ENCODE results near the gene TAMM41.
"Not testable (repeated sequence)": the region's sequence is repeated elsewhere in the genome, so short reads cannot be mapped to it uniquely, and the experiment has no call there.

TAMM41 gene, protein sequence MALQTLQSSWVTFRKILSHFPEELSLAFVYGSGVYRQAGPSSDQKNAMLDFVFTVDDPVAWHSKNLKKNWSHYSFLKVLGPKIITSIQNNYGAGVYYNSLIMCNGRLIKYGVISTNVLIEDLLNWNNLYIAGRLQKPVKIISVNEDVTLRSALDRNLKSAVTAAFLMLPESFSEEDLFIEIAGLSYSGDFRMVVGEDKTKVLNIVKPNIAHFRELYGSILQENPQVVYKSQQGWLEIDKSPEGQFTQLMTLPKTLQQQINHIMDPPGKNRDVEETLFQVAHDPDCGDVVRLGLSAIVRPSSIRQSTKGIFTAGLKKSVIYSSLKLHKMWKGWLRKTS

DNA sequence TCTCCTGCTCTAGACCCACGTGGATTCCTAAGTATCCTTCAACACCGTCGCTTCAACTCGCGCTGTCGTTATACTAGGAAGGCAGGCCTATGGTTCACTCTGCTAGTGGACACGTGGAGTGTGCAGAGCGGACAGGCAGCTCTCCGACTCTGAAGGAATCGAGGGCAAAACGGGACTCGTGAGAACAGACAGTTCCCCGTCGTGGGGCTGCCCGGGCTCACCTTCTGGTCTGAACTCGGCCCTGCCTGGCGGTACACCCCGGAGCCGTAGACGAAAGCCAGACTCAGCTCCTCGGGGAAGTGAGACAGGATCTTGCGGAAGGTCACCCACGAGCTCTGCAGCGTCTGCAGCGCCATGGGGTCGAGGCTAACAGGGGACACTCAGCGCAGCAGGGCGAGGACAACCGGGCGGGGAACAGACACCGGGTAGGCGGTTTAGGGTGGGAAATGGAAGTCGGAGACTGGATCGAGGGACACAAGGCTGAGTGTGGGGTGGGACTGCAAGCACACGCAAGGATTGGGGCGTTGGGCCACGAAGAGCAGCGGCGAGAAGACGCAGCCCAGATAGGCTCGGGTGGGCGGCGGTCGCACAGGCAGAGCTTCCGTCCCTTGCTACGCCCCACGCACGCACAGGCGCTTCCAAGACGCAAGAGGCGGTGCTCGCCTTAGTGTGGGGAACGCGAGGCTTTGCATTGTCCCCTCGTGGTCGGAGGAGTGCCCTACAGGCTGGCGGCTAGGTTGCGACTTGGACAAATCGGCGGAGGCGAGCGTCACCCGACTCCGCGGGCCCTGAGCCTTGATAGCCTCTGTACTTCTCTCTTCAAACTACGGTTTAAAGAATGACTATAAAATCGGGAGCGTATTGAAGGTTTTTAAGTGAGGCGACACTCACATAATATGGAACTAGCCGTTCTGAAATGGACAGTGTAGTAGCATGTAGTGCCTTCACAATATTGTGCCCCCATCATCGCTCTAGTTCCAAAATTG, at the start of gene TAMM41:
Gene TAMM41 (minus strand): TSS at position 605 of the 986 bp plus-strand sequence. CDS start 249 bp downstream, at position 356.
- peak; percentile 94 for DNase-seq

DNA sequence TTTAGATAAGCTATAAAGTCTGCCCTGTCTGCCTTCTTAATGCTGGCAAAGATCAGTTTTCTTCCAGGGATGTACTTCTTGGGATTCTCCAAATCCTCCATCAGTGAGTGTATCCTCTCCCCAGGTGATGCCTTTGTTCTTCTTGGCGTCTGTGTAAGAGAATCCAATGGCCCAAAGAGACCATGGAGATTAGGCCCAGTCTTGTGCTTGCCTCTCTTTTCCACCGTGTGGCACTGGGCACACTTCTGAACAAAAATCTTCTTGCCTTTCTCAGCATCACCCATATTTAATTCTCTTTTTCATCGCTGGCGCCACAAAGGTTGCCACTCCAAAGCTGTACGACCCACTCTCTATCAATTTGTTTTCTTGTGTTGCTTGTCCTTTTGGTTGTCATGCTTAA, 32.2 kb upstream of the TAMM41 start:
- DNase-seq = no peak

DNA sequence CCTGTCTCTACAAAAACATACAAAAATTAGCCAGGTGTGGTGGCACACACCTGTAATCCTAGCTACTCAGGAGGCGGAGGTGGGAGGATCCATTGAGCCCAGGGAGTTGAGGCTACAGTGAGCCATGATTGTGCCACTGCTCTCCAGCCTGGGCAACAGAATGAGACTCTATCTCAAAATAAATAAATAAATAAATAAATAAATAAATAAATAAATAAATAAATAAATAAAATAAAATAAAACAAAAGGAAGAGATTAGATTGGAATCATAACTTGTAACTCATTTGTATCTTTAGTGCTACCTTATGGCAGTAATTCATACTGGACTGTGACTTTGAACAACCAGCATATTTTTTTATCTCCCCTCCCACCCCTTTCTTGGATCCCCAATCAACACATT, 28.0 kb upstream of the TAMM41 start:
- not testable (repeated sequence) for DNase-seq

DNA sequence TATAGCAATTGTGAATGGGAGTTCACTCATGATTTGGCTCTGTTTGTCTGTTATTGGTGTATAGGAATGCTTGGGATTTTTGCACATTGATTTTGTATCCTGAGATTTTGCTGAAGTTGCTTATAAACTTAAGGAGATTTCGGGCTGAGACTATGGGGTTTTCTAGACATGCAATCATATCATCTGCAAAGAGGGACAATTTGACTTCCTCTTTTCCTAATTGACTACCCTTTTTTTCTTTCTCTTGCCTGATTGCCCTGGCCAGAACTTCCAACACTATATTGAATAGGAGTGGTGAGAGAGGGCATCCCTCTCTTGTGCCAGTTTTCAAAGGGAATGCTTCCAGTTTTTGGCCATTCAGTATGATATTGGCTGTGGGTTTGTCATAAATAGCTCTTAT, 17.1 kb upstream of the TAMM41 start:
- DNase-seq = not testable (repeated sequence)

DNA sequence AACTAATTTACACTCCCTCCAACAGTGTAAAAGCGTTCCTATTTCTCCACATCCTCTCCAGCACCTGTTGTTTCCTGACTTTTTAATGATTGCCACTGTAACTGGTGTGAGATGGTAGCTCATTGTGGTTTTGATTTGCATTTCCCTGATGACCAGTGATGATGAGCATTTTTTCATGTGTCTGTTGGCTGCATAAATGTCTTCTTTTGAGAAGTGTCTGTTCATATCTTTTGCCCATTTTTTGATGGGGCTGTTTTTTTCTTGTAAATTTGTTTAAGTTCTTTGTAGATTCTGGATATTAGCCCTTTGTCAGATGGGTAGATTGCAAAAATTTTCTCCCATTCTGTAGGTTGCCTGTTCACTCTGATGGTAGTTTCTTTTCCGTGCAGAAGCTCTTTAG, 15.9 kb upstream of the TAMM41 start:
- not testable (repeated sequence) for DNase-seq

DNA sequence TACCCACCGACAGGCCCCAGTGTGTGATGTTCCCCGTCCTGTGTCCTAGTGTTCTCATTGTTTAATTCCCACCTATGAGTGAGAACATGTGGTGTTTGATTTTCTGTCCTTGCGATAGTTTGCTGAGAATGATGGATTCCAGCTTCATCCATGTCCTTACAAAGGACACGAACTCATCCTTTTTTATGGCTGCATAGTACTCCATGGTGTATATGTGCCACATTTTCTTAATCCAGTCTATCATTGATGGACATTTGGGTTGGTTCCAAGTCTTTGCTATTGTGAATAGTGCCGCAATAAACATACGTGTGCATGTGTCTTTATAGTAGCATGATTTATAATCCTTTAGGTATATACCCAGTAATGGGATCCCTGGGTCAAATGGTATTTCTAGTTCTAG, 15.5 kb upstream of the TAMM41 start:
- DNase-seq = not testable (repeated sequence)

DNA sequence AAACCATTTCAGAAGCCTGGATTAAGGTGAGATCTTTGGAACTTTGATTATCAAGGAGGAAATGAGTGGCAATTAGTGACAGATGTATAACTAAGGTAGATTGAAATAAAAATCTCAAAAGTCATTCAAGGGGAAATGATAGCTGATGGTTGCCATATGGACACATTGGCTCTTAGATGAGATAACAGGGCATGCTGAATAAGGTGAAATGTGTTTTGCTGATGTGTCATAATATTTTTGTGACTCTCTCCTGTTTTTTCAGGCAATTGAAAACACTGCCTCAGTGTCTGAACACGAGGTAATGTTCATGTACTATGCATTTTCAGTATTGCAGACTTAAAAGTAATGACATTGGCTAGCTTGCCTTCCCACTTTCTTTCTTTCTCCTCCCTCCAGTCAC, 13.5 kb upstream of the TAMM41 start:
- not testable (repeated sequence) for DNase-seq

DNA sequence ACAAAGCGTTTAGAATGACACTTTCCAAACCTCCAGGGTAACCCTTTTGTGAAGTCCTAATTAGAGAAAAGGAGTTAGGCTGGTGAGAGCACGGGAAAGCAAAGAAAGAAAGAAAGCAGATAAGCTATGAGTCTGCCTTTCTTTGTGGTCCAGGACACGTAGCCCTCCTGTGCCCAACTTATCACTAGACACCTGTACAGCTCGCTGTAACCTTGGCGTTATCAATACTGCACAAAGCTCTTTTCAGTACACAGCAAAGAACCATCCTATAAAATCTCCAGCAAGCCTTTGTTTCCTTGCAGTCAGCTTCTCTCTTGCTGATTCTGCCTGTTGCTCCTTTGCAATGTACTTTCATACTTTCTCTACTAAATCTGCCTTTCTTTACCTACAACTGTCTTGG, 6.8 kb upstream of the TAMM41 start:
- DNase-seq = no peak

DNA sequence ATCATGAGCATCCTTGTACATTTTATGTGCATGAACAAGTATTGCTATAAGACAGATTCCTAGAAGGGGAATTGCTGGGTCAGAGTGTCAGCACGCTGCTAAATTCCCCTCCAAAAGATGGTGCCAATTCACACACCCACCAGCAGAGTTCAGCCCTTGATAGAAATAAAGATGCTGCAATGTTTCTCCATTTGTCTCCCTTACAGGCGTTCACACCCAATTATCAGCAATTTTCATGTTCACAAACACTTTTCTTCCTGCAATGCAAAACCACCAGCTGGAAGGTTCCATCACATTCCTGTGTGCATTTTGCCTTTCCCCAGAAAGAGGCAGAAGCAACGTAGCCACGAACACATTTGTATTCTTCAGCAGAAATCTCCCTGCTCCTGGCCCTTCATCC, 3.3 kb upstream of the TAMM41 start:
- no peak for DNase-seq

DNA sequence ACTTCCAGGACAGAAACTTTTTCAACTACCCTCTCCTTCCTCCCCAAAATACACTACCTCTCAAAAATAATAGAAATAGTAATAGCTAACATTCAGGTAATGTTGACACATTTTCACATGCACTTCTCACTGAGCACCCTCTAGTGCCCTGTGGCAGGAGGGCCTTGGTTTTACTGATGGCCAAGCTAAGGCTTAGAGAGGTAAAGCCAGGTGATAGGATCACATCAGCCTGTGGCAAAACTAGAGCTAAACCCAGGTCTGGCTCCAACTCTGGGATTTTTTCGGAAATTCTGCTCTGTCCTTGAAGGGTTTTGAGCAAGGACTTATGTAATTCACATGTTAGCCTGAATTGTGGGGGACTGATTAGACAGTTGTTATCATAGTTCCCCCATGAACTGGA, 922 bp upstream of the TAMM41 start:
- no peak for DNase-seq

DNA sequence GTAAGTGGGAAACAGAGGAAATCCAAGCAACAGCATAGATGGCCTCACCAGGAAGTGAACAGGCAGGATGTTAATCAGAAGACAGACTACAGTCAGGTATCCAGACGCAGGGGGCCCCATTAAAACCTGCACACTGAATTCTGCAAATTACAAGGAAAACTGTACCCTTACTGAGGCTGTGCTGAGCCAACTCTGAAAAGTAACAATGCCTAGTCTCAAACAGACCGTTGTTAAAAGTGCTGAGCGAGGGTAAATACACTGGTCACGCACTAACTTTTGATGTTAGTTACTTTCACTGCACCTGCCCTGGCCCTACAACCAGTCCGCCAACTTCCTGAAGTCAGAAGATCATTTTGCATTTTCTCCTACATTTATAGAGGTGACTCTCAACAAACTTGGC, 1.0 kb downstream of the TAMM41 start:
- DNase-seq = no peak

DNA sequence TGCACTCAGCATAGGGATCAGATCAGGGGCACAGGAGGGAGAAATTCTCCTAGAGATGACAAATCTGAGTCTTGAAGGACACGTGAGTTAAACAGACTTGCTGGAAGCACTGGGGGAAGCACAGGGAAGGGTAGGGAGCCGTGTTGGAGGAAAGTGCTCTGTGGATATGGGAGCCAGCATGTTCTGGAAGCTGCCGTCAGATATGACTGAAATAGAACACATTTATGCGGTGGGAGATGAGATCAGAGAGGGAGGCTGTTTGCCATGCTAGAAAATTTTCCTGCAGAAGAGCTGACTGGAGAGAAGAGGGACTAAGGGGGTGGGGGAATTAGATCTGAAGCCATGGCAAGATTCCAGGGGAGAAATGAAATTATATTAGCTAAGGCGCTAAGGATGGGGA, 1.8 kb downstream of the TAMM41 start:
- no peak for DNase-seq

DNA sequence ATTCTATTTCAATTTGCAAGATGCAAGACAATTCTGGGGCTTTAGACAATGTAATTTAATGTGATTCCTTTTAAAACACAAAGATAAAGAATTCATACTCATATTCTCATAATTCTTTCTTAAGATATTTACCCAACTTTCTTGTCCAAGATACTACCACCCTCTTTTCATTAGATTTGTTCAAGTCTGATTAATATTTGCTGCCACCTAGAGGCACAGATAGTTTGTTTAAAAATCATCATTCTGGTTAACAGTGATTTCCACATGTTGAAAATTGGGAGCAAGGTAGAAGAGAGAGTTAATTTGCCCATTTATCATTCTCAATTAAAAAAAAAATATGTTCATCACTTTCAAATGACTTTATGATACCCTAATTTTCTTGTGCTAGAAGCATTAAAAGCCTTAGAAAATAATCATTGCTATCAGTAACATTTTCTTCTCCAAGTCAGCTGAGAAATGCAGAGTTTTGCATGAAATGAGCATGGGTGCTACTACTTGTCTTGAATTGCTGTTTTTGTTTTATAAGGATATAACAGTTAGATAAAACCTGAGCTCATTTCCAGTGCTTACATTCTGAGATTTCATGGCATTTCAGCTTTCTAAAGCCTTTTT, 11.6 kb downstream of the TAMM41 start:
- DNase-seq = no peak

DNA sequence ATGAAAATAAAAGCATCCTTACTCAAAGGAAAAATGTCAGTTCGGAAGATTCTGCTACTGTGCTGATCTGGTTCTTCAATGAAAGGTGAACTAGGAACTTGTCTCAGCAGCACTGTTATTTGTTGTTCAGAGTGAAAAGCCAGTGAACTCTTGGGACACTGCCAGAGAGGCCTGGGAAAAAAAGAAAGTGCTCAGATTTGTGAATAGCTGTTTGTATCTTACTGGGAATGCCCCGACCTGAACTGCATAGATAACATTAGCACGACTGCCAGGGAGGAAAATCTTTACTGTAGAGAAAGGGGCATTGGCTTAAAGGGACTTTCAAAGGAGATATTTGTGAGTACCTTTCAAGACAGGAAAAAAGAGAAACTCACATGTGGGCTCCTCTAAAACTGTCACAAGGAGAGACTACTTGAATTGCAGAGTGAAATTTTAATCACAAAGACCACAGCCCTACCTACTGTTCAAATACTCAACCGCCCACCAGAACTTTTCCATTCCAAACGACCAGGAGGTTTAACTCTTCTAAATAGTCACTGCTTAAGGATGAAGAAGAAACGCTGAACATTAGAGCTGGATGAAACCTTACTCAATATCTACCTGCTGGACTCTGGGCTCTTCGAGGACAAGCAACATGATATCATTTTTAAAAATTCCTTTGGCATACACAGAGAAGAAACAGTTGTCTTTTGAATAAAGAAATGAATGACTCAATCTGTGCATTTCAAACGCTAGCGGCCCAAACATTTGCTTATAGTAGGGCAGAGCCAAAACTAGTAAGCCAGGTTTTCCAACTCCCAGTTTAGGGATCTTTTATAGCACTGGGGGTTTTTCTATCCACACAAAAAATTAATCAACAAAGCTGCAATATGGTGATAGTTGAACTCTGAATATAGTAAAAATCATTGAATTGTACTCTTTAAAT, 13.4 kb downstream of the TAMM41 start:
- DNase-seq = no peak

DNA sequence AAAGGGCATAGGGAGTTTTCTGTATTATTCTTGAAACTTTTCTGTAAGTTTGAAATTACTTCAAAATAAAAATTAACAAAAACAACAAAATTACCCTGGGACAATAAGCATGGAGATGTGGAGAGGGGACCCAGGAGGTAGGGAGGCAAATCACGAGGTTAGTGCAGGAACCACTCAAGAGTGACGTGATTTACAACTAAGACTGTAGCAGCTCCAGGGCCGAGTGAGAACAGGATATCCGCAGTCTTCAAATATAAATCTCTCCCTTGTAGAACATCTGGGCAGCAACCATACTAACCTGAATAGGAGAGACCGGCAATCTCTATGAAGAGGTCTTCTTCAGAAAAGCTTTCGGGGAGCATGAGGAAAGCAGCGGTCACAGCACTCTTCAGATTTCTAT, 17.3 kb downstream of the TAMM41 start:
- DNase-seq = no peak

DNA sequence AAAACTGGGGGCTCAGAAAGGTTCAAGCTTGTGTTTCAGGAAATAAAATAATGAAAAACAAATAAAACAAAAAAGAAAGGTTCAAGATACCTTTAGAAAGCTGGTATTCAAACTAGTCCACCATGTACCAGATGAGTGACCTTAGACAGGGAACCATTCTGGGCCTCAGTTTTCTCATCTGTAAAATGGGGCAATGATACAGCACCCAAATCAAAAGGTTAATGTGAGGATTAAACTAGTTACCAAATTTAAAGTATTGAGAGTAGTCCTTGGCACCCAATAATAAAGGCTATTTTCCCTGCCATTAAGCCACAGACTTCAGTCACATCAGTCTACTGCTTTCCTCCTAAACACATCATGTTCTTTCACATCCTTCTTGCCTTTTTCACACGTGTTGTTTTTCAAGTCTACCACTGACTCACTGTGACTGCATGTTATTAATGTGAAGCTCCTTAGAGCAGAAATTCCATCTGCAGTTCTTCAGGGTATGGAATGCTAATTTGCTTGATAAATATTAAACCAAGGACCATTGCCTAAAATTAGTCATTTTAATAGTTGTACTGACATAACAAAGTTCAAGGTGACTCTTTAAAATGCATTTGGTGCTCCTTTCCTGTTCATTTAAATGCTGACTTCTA, 19.9 kb downstream of the TAMM41 start:
- DNase-seq = no peak

DNA sequence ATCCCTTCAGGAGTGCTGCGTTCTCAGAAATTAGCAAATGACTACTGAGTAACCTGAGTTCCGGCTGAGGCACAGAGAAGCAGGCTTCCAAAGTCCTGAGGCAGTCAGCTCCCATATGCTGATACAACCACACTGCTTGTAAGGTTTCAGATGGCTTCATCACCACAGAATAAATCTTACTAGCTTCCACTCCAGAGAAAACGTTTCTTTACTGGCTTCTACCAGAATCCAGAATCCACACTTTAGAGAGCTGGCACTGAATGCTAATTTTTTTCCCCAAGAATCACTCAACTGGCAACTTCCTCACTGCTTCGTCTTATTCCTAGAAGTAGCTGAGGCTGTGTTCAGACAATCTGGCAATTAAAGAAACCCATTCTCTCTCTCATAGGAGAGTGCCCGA, 21.4 kb downstream of the TAMM41 start:
- no peak for DNase-seq

DNA sequence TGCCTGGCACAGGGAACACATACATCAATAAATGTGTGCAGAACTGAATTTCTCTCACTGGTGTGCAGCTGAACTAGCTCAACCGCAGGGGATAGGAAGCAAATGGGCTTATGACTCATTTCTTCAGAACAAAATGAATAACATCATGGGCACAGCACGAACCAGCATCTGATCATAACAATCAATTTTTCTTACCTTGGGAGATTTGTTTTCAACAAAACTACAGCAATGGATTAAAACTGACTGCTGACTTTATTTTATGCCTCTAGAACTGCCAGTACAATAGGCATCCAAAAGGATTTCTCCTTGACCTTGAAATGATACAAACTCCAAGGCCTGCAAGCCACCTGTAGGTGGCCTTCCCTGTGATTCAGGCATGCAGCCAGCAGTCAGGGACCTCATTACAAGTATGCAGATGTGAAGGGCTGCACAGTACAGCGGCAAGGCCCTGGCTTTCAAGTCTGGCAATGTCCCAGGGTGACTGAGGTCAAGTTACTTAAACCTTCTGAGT, 26.1 kb downstream of the TAMM41 start:
- peak; percentile 44 for DNase-seq

DNA sequence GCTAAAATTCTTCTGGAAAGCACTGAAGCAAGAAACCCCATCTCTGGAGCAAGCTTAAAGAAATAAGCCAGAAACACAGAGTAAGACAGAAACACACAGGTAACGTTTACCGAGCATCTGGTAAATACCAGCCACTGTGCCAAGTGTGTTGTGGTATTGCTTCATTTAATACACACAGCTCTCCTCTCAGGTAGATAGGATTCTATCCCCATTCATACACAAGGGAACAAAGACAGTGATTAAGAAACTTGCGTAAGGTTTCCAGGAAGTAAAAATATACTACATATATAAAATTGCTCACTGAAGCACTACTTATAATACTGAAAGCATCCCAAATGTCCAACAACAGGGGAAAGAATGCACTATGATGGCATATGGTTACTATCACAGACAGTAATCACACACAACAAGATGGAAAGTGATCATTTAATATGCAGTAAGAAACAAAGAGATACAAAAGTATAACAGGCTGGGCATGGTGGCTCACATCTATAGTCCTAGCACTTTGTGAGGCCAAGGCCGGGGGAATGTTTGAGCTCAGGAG, 27.5 kb downstream of the TAMM41 start:
- DNase-seq = no peak

DNA sequence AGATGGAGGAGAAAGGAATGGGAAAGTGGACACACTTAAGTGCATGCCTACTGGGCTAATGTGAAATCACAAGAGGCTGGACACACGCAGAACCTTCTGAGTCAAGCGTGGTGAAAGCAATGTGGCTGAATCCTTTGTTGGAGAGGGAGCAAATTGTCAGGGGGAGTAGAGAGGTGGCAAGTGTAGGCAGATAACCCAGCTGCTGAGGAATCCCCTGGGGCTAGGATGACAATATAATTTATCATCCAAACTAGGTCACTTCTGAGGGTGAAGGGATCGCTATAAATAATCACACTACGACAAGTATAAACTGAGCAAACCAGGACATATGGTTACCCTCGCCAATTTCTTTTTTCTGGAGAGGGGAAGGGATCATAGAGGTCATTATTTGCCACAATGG, 28.7 kb downstream of the TAMM41 start:
- no peak for DNase-seq

DNA sequence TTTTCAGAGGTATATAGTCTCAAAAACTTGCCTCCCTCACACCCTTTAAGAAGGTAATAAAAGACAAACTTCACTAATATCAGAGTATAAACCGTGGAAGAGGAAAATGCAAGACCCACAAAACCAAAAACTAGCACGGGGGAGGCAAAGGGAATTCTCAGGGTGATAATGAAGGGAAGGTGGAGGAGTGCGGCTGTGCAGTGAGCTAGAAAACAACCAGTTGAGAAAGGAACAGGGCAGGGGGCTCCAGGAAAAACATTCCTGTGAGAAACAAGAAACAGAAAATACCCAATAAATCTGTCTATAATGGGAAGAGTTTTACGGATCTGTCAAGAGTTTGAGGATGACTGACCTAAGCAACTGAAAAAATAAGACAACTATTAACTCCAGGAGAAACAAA, 31.6 kb downstream of the TAMM41 start:
- no peak for DNase-seq
